ENCODE results near the gene GIMAP4. TPM values are rescaled to one million over a fixed set of nuclear protein-coding genes. Genes with fewer than 3 reads are reported as not detected.

The GIMAP4 gene
- total RNA-seq, 2 experiments from 2014 or later, result not detected

DNA sequence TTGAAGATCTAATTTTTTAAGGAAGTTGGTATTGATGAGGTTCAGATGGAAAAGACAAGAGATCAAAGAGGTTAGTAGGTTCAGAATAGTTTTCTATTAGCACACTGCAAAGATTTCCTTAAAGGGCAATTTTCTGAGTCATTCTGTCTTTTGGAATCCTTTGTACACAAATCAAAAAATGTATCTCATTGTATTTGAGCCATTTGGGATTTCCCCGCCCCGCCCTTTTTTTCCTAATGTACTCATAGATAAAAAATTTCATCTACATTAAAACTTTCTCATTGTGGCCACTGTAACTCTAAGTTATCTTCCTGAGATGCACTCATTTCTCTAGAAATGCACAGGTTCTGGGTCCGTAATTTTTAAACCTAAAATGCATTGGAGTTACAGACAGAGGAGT, 52.9 kb downstream of the GIMAP4 start:
- no TSS peak for BruUV-seq (replicated peaks)
- no peak overlapping the region for H3K27ac ChIP-seq (ENCODE audit: low read depth, low read length, poor library complexity, severe bottlenecking)
- H3K9me3 ChIP-seq (ENCODE audit: low read length), result no peaks in the 10 kb centered on the region
- H3K79me2 ChIP-seq (ENCODE audit: insufficient read depth, low read depth, low read length), result no peaks in the 10 kb centered on the region
- no peak for TF ChIP-seq EZH2phosphoT487 (IDR thresholded peaks at IDR 0.05; ENCODE audit: borderline replicate concordance, low read depth, low read length)
- TF ChIP-seq CTCF (conservative IDR thresholded peaks at IDR 0.05; ENCODE audit: low read length), result no peak
- intact Hi-C loops (cut with micrococcal nuclease; ENCODE audit: unreplicated experiment), result no loop called here
- 0 out of 2 replicates have a peak, but pooled peaks cover 4% of the 10 kb centered on the region for H3K9me2 ChIP-seq (ENCODE audit: insufficient read depth, low read length)
- DNase-seq (ENCODE audit: low spot score), result no peak
- no peaks in the 10 kb centered on the region for H4K20me1 ChIP-seq (ENCODE audit: insufficient read depth, low read length)
- H3K4me2 ChIP-seq (ENCODE audit: low read length), result no peak overlapping the region
- POLR2A ChIA-PET, result no interaction called here
- no peak overlapping the region for H2AFZ ChIP-seq (ENCODE audit: low read length)
- no peaks in the 10 kb centered on the region for H3K4me1 ChIP-seq (ENCODE audit: insufficient read depth, low read length, poor library complexity, severe bottlenecking)
- no peak overlapping the region for H3K4me3 ChIP-seq (ENCODE audit: low read depth, low read length, poor library complexity, severe bottlenecking)
- CTCF ChIA-PET (ENCODE audit: unreplicated experiment), result no interaction called here
- H3K36me3 ChIP-seq (ENCODE audit: insufficient read depth, low read length), result no peaks in the 10 kb centered on the region

GRCh38 chr7:150620617-150621371, 53.6 kb downstream of the GIMAP4 start:
- CTCF ChIA-PET (ENCODE audit: unreplicated experiment), result no interaction called here
- Histone ChIP-seq H3K4me1 (ENCODE audit: insufficient read depth, low read length, poor library complexity, severe bottlenecking) (no peaks in the 10 kb centered on the region), H3K9me2 (ENCODE audit: insufficient read depth, low read length) (0 out of 2 replicates have a peak, but pooled peaks cover 4% of the 10 kb centered on the region), H3K9me3 (ENCODE audit: low read length) (no peaks in the 10 kb centered on the region), H3K4me2 (ENCODE audit: low read length) (no peak overlapping the region), H3K79me2 (ENCODE audit: insufficient read depth, low read depth, low read length) (no peaks in the 10 kb centered on the region), H3K36me3 (ENCODE audit: insufficient read depth, low read length) (no peaks in the 10 kb centered on the region), H4K20me1 (ENCODE audit: insufficient read depth, low read length) (no peaks in the 10 kb centered on the region), H2AFZ (ENCODE audit: low read length) (no peak overlapping the region), H3K27ac (ENCODE audit: low read depth, low read length, poor library complexity, severe bottlenecking) (no peak overlapping the region), H3K4me3 (ENCODE audit: low read depth, low read length, poor library complexity, severe bottlenecking) (no peak overlapping the region)
- DNase-seq (ENCODE audit: low spot score), result no peak
- POLR2A ChIA-PET, result interaction anchor here (1.4 kb wide), 1 partner anchor 10 kb away, joined by 3 read pairs; no protein-coding TSS in a partner anchor
- intact Hi-C loops (cut with micrococcal nuclease; ENCODE audit: unreplicated experiment), result no loop called here
- BruUV-seq (replicated peaks), result no TSS peak
- TF ChIP-seq EZH2phosphoT487 (IDR thresholded peaks at IDR 0.05; ENCODE audit: borderline replicate concordance, low read depth, low read length), result no peak
- no peak for TF ChIP-seq CTCF (conservative IDR thresholded peaks at IDR 0.05; ENCODE audit: low read length)

DNA sequence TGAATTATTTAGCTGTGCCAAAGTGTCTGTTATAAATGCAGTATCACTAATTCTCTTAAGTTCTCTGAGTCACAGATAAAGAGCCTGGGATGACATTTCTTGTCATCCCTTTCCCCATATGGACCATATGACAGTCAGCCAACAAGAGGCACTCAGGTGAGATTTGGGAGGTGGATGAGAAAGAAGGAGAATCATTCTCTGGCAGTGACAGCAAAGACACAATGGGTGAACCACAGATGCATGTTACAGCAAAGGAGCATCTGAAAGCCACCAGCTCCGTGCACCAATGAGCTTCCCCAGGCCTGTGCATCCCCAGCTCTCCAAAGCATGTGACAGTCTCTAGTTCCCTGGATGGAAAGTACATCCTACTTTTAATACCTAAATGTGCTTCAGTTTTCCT, 54.2 kb downstream of the GIMAP4 start:
- H3K9me2 ChIP-seq (ENCODE audit: insufficient read depth, low read length), result 0 out of 2 replicates have a peak, but pooled peaks cover 4% of the 10 kb centered on the region
- no peak overlapping the region for H2AFZ ChIP-seq (ENCODE audit: low read length)
- no TSS peak for BruUV-seq (replicated peaks)
- DNase-seq (ENCODE audit: low spot score), result no peak
- no peak overlapping the region for H3K27ac ChIP-seq (ENCODE audit: low read depth, low read length, poor library complexity, severe bottlenecking)
- no peak overlapping the region for H3K4me3 ChIP-seq (ENCODE audit: low read depth, low read length, poor library complexity, severe bottlenecking)
- H3K79me2 ChIP-seq (ENCODE audit: insufficient read depth, low read depth, low read length), result no peaks in the 10 kb centered on the region
- POLR2A ChIA-PET, result interaction anchor here (1.4 kb wide), 1 partner anchor 10 kb away, joined by 3 read pairs; no protein-coding TSS in a partner anchor
- no peaks in the 10 kb centered on the region for H3K9me3 ChIP-seq (ENCODE audit: low read length)
- H3K4me1 ChIP-seq (ENCODE audit: insufficient read depth, low read length, poor library complexity, severe bottlenecking), result no peaks in the 10 kb centered on the region
- CTCF ChIA-PET (ENCODE audit: unreplicated experiment), result no interaction called here
- H4K20me1 ChIP-seq (ENCODE audit: insufficient read depth, low read length), result no peaks in the 10 kb centered on the region
- no peak overlapping the region for H3K4me2 ChIP-seq (ENCODE audit: low read length)
- TF ChIP-seq EZH2phosphoT487 (IDR thresholded peaks at IDR 0.05; ENCODE audit: borderline replicate concordance, low read depth, low read length), result no peak
- no peak for TF ChIP-seq CTCF (conservative IDR thresholded peaks at IDR 0.05; ENCODE audit: low read length)
- no peaks in the 10 kb centered on the region for H3K36me3 ChIP-seq (ENCODE audit: insufficient read depth, low read length)
- intact Hi-C loops (cut with micrococcal nuclease; ENCODE audit: unreplicated experiment), result no loop called here
